CD4-positive, alpha-beta T cell treated with Interleukin-17A for 1 hour (primary cell): Measurements from ENCODE around the gene MC1R.

ENCODE experiments used
- DNase-seq: peaks from one replicate; pipeline ENCODE4 v3.0.0-alpha.2; 2020

The MC1R gene

GRCh38 chr16:89897204-89897603, 21.5 kb upstream of the MC1R start:
- no peak for DNase-seq

- no peak for DNase-seq
These were observed 20.3 kb upstream of the MC1R start for GRCh38 chr16:89898201-89898967.

- no peak for DNase-seq
These were observed 18.7 kb upstream of the MC1R start for GRCh38 chr16:89899879-89900481.

- DNase-seq: no peak
These were observed 17.8 kb upstream of the MC1R start for GRCh38 chr16:89900885-89901284.

- DNase-seq: no peak
These were observed 15.7 kb upstream of the MC1R start for GRCh38 chr16:89902980-89903379.

- DNase-seq: no peak
These were observed 14.7 kb upstream of the MC1R start for GRCh38 chr16:89903908-89904515.

- no peak for DNase-seq
These were observed 13.8 kb upstream of the MC1R start for GRCh38 chr16:89904606-89905510.

GRCh38 chr16:89905511-89906139, 13.0 kb upstream of the MC1R start:
- no peak for DNase-seq

GRCh38 chr16:89906140-89907025, 12.3 kb upstream of the MC1R start:
- no peak for DNase-seq

- no peak for DNase-seq
These were observed 11.4 kb upstream of the MC1R start for GRCh38 chr16:89907055-89907814.

- no peak for DNase-seq
These were observed 10.4 kb upstream of the MC1R start for GRCh38 chr16:89908236-89908635.

GRCh38 chr16:89909777-89910716, 8.6 kb upstream of the MC1R start:
- DNase-seq: peak; percentile 69

GRCh38 chr16:89910717-89911354, 7.8 kb upstream of the MC1R start:
- DNase-seq: no peak

- no peak for DNase-seq
These were observed 7.3 kb upstream of the MC1R start for GRCh38 chr16:89911375-89911774.

- DNase-seq: no peak
These were observed 6.5 kb upstream of the MC1R start for GRCh38 chr16:89912143-89912542.

- DNase-seq: no peak
These were observed 6.0 kb upstream of the MC1R start for GRCh38 chr16:89912627-89913026.

GRCh38 chr16:89913408-89914387, 5.0 kb upstream of the MC1R start:
- no peak for DNase-seq
